Activated CD8-positive, alpha-beta memory T cell treated with anti-CD3 and anti-CD28 coated beads, Interleukin-2, amount 10 ng/mL, durations not matched to agents 7 days and 5 days (primary cell): ENCODE data around the gene TNFSF11. TPM values are rescaled to one million over a fixed set of nuclear protein-coding genes. Genes with fewer than 3 reads are reported as not detected.
"Not testable (repeated sequence)": the region's sequence is repeated elsewhere in the genome, so short reads cannot be mapped to it uniquely, and the experiment has no call there.

ENCODE experiments used
- ATAC-seq: fragments of 150-1000 bp; cut with Tn5 transposase; one replicate; pipeline ENCODE4 v1.10.0; 2021; ENCODE audit warnings: moderate library complexity
- CTCF ChIA-PET: fragments of 350-600 bp; sonication (Branson Sonifier 250); formaldehyde crosslinking; loops from one replicate; lab custom pipeline; 2021; ENCODE audit warnings: antibody characterized with exemption; lab: Charles Lee
- DNase-seq: peaks from one replicate; pipeline ENCODE4 v3.0.0-alpha.2; 2020
- H3K27ac Mint-ChIP-seq: one replicate; pipeline ENCODE4 v1.8.0; 2021; ENCODE audit warnings: mild to moderate bottlenecking, mixed read lengths
- H3K27me3 Mint-ChIP-seq: one replicate; pipeline ENCODE4 v1.8.0; 2021; ENCODE audit warnings: mixed read lengths
- H3K36me3 Mint-ChIP-seq: one replicate; pipeline ENCODE4 v1.8.0; 2021; ENCODE audit warnings: mild to moderate bottlenecking, mixed read lengths
- H3K4me1 Mint-ChIP-seq: one replicate; pipeline ENCODE4 v1.8.0; 2021; ENCODE audit warnings: mixed read lengths
- H3K4me3 Mint-ChIP-seq: one replicate; pipeline ENCODE4 v1.8.0; 2021; ENCODE audit warnings: mild to moderate bottlenecking, moderate library complexity, mixed read lengths
- H3K9me3 Mint-ChIP-seq: one replicate; pipeline ENCODE4 v1.8.0; 2022; ENCODE audit warnings: low read depth, mixed read lengths
- total RNA-seq, 2 experiments: library from RNA; stranded (reverse); gene quantifications; one replicate each; pipeline ENCODE4 v1.2.3, GENCODE V29; 2021

The TNFSF11 gene
- total RNA-seq, 2 experiments from 2014 or later: 0.76 to 2.4 TPM

DNA sequence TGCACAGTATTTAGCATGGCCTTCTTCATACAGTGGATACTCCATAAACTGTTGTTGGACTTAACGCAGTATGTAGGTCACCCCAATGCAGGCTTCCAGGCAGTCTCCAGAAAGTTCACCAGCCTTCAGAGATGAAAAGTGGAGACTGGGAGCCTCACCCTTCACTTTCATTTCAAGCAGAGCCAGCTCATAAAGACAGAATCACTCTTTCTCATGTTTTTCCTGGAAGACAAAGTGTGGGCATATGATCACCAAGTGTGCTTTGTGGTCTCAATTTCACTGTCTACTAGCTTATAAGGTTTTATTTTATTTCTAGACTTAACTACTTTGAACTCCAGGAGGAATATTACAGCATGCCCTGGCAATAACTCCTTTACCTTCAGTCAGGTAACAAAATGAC is 26.3 kb upstream of the TNFSF11 start:
- H3K4me3 Mint-ChIP-seq: no peak overlapping the region
- peaks cover 2% of the 10 kb centered on the region for H3K27me3 Mint-ChIP-seq
- H3K27ac Mint-ChIP-seq: peak overlapping the region; percentile 8
- no peaks in the 10 kb centered on the region for H3K9me3 Mint-ChIP-seq
- DNase-seq (no peak), ATAC-seq (peak; percentile 30)
- peaks cover 2% of the 10 kb centered on the region for H3K36me3 Mint-ChIP-seq
- CTCF ChIA-PET: no interaction called here
- peaks cover 21% of the 10 kb centered on the region for H3K4me1 Mint-ChIP-seq

DNA sequence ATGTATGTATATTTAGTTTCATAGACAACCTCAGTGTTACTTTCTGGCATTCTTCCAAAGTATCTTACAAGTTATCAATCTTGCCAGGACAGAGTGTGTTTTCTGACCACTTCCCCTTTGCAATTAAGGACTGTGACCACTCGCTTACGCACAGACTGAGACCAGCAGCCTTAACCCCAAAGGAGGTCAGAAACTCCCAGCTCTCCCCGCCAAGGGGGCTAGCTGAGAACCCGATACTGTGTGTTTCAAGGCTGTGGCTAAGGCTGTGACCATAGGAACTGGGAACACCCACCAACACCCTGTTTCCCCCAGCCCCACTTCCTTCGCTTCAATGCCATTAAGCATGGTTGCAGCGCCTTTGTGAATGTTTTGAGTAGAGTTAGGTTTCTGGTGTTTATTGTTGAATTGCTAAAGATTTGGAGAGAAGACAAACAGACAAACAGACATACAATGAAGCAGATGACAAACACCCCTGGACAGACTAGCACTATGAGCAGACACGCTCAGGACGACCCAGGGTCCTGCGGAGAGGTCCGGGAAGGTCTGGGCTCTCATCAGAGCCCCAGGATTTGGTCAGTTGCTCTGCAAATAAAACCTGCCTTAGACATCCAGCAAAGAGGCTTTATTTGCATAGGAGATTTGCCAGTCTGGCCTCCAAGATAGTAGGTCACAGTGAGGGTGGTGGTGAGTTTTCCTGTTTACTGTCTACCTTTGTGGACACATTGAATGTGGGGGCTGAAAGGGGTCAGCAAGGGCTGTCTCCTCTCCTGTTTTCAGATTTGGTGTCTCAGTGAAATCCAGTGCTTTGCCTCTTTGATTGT is 25.0 kb upstream of the TNFSF11 start:
- no peak for ATAC-seq
- CTCF ChIA-PET: no interaction called here
- peaks cover 2% of the 10 kb centered on the region for H3K27me3 Mint-ChIP-seq
- DNase-seq: no peak
- no peak overlapping the region for H3K4me3 Mint-ChIP-seq
- no peaks in the 10 kb centered on the region for H3K9me3 Mint-ChIP-seq
- peak overlapping the region; percentile 52 for H3K27ac Mint-ChIP-seq
- H3K36me3 Mint-ChIP-seq: peaks cover 2% of the 10 kb centered on the region
- H3K4me1 Mint-ChIP-seq: peaks cover 21% of the 10 kb centered on the region

DNA sequence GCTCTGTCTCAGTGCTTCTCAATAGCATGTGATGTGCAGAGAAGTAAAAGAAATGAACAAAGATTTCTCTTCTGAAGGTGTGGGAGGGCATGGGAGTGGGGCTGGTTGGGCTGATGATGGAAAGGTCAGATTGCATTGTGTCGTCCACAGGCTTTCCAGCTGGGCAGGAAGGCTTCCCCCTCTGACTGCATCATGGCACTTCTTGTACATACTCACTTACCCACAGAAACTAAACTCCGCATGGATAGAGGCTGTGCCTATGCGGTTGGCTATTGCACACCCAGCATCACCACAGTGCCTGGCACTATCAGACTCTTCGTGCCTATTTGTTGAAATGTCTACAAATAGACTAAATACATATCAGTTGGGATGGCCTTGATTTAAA is 24.4 kb upstream of the TNFSF11 start:
- Mint-ChIP-seq H3K27ac (no peak overlapping the region), H3K4me3 (no peak overlapping the region), H3K36me3 (peaks cover 2% of the 10 kb centered on the region), H3K4me1 (peaks cover 21% of the 10 kb centered on the region), H3K27me3 (peaks cover 4% of the 10 kb centered on the region), H3K9me3 (no peaks in the 10 kb centered on the region)
- CTCF ChIA-PET: no interaction called here
- ATAC-seq: no peak
- DNase-seq: no peak

DNA sequence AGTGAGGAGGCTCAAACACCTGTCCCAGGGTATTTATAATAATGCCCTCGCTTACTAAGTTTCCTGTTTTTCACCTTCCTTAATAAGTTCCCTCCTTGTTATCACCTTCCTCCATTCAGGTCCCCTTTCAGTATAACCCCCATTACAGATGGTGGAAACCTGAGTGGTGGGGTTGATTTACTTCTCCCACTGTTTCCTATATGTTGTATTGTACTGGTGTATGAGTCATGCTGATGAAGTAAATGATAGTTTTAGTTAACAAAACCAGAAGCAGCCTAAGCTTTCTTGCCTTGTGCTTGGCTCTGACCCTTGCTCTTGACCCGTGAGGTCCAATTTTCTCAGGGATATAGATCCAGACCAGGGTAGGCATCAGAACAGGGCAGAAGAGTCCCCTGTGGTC is 22.3 kb upstream of the TNFSF11 start:
- H3K27ac Mint-ChIP-seq: no peak overlapping the region
- H3K4me3 Mint-ChIP-seq: no peak overlapping the region
- H3K4me1 Mint-ChIP-seq: peaks cover 21% of the 10 kb centered on the region
- peaks cover 2% of the 10 kb centered on the region for H3K36me3 Mint-ChIP-seq
- H3K9me3 Mint-ChIP-seq: no peaks in the 10 kb centered on the region
- peaks cover 6% of the 10 kb centered on the region for H3K27me3 Mint-ChIP-seq
- DNase-seq (no peak), ATAC-seq (no peak)
- CTCF ChIA-PET: no interaction called here

DNA sequence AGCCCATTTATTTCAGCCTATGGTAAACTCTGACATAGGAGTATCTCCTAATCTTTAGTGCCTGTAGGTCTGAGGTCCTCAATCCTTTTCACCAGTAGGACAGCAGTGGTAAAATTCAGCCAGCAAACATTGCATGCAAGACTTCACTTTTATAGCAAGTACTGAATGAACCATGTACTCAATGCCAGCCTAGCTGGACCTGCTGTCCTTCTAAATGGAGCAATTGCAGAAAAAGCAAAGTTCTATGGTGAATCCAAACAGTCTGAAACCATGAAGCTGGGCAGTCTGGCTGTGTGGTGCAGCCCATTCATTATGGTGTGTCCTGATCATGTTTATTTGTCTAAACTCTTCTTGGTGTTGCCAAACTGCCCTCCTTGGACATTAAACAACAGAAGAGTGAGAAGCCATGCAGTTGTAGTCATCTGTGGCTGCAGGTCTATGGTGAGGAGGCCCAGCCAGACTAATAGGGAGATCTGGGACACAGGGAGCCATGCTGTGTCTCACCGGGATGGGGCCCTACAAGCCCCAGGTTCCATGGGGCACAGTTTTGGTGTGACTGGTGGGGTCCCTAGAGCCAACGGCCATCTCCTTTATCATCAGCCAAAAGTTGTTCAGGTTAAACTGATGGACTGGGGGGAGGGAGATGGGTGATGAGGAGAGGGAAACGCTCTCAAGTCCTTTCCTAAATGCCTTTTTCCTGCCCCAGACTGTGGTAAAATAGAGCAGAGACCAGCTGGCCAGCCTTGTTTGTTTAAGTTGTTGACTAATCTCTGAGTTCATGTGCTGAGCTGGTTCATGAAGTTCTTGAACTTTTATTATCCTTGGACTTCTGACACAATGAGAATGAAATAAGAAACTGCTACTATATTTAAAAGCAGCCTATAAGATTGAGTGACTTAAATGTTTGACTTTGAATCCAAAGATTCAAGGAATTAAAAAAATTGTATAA is 20.6 kb upstream of the TNFSF11 start:
- DNase-seq: no peak
- Mint-ChIP-seq H3K27me3 (peaks cover 6% of the 10 kb centered on the region), H3K4me1 (peaks cover 11% of the 10 kb centered on the region), H3K4me3 (no peak overlapping the region), H3K27ac (no peak overlapping the region), H3K36me3 (peaks cover 2% of the 10 kb centered on the region), H3K9me3 (no peaks in the 10 kb centered on the region)
- CTCF ChIA-PET: no interaction called here
- ATAC-seq: no peak

DNA sequence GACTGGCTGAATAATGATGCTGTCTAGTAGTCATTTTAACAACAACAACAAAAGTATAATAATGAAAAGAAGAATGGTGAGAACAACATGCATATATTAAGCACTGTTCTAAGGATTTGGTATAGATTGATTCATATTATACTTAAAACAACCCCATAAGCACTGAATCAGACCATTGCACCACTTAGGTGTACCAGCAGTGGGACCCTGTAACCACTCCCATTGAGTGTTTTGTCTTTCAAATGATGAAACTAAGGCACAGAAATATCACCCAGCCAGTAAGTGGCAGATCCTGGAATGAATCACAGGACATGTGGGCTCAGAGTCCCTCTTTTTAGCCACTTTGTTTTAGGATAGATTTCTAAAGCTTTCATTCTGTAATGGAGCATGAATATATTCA is 14.9 kb upstream of the TNFSF11 start:
- CTCF ChIA-PET: interaction anchor here (0.6 kb wide), 1 partner anchor 1736 kb away, joined by 3 read pairs; no protein-coding TSS in a partner anchor
- DNase-seq: no peak
- H3K36me3 Mint-ChIP-seq: peaks cover 6% of the 10 kb centered on the region
- no peak for ATAC-seq
- H3K27me3 Mint-ChIP-seq: peaks cover 4% of the 10 kb centered on the region
- no peak overlapping the region for H3K4me3 Mint-ChIP-seq
- peaks cover 8% of the 10 kb centered on the region for H3K4me1 Mint-ChIP-seq
- no peak overlapping the region for H3K27ac Mint-ChIP-seq
- no peaks in the 10 kb centered on the region for H3K9me3 Mint-ChIP-seq

DNA sequence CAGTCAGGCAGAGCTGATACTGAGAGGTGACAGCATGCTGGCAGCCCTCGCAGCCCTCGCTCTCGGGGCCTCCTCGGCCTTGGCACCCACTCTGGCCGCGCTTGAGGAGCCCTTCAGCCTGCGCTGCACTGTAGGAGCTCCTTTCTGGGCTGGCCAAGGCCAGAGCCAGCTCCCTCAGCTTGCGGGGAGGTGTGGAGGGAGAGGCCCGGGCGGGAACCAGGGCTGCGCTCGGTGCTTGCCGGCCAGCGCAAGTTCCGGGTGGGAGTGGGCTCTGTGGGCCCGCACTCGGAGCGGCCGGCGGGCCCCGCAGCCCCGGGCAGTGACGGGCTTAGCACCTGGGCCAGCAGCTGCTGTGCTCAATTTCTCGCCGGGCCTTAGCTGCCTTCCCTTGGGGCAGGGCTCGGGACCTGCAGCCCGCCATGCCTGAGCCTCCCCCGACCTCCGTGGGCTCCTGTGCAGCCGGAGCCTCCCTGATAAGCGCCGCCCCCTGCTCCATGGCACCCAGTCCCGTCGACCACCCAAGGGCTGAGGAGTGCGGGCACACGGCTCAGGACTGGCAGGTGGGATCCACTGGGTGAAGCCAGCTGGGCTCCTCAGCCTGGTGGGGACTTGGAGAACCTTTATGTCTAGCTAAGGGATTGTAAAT is 14.3 kb upstream of the TNFSF11 start:
- H3K27ac Mint-ChIP-seq, CTCF ChIA-PET: not testable (repeated sequence)

DNA sequence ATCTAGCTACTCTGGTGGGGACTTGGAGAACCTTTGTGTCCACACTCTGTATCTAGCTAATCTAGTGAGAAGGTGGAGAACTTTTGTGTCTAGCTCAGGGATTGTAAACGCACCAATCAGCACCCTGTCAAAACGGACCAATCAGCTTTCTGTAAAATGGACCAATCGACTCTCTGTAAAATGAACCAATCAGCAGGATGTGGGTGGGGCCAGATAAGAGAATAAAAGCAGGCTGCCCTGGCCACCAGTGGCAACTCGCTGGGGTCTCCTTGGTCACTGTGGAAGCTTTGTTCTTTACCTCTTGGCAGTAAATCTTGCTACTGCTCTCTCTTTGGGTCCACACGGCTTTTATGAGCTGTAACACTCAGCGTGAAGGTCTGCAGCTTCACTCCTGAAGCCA is 13.6 kb upstream of the TNFSF11 start:
- H3K4me3 Mint-ChIP-seq, H3K9me3 Mint-ChIP-seq, CTCF ChIA-PET, H3K4me1 Mint-ChIP-seq, DNase-seq, H3K27me3 Mint-ChIP-seq, H3K27ac Mint-ChIP-seq, ATAC-seq: not testable (repeated sequence)
- H3K36me3 Mint-ChIP-seq: peaks cover 12% of the 10 kb centered on the region

More for the DNA sequence above, 14.3 kb upstream of the TNFSF11 start:
- H3K9me3 Mint-ChIP-seq, H3K4me1 Mint-ChIP-seq, DNase-seq, ATAC-seq, H3K36me3 Mint-ChIP-seq, H3K27me3 Mint-ChIP-seq, H3K4me3 Mint-ChIP-seq: not testable (repeated sequence)

DNA sequence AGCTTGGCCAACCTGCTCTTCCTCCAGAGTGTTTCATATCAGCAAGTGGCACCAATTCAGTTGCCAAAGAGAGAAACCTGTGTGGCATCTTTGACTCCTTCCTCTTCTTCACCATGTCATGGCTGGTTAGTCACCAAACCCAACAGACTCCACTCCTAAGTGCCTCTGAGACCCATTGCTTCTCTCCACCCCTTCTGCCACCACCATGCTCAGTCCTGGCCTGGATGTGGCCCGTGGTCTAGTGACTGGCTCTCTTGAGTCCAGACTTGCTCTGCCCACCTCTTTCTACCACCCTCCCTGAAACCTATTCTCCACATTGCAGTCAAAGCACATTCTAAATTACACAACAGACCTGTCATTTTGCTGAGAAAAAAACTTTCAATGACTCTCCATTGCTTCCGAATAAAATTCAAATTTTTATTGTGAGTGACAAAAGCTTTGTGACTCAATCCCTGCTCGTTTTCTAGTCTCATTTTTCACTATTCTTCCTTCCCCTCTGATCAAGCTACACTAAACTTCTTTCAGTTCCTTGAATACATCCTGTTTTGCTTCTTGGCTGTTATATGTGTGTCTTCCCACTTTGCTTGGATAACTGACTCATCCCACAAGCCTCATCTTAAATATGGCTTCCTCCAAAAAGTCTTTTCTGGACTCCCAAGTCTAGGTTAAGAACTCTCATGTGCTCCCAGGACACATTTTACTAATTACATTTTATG is 12.0 kb upstream of the TNFSF11 start:
- H3K27me3 Mint-ChIP-seq: no peaks in the 10 kb centered on the region
- peaks cover 13% of the 10 kb centered on the region for H3K36me3 Mint-ChIP-seq
- H3K4me3 Mint-ChIP-seq: no peak overlapping the region
- H3K9me3 Mint-ChIP-seq: peaks cover 5% of the 10 kb centered on the region
- H3K27ac Mint-ChIP-seq: no peak overlapping the region
- CTCF ChIA-PET: no interaction called here
- ATAC-seq (no peak), DNase-seq (no peak)
- H3K4me1 Mint-ChIP-seq: peaks cover 8% of the 10 kb centered on the region

DNA sequence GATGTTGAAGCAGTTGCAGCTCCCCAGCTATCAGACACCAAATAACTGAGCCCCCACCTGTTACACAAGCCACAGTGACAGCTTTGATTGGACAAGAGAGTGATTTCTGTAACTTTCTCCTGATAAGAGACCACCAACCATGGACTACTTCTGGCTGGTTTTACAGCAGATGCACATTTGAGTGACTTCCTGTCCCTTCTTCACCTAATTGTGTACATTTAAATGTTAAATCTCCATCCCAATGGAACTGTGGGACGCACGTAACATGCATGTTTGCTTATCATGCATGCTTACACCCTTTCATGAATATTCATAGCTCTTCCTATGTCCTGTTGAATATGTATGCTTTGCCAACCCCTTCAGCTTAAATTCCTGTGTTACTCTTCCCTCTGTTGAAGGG is 6.0 kb upstream of the TNFSF11 start:
- DNase-seq (no peak), ATAC-seq (no peak)
- H3K4me1 Mint-ChIP-seq: peaks cover 2% of the 10 kb centered on the region
- H3K27ac Mint-ChIP-seq: no peak overlapping the region
- H3K4me3 Mint-ChIP-seq: no peak overlapping the region
- peaks cover 12% of the 10 kb centered on the region for H3K9me3 Mint-ChIP-seq
- H3K36me3 Mint-ChIP-seq: peaks cover 11% of the 10 kb centered on the region
- CTCF ChIA-PET: no interaction called here
- peaks cover 21% of the 10 kb centered on the region for H3K27me3 Mint-ChIP-seq

DNA sequence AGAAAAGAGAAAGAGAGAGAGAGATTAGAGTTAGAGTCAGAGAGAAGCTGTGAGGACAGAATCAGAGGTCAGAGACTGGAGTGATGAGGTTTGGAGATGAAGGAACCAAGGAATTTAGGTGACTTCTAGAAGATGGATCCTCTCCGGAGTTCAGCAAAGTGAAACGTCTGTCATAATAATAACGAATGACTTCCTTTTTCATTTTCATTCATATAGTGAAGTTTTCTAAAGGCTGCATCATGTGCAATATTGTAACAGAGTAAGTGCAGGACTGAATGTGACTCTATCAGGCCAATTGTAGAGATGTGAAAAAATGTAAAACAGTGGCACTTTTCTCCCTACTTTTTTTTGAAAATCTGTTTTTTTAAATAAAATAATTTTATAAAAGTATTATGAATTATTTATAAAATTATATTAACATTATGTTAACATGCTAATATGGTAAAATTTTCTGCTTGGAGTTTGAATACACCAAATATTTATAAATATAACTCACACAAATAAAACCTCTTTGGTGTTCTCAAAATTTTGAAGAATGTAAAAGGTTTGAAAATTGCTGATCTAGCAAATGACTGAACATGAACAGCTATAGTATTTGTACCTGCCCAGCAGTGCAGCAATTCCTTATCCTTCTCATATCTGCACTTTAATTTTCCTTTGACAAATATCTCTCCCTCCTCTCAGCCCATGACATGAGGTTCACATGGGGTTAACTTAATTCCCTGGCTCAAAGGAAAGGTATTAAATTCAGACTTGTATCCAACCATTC is 4.2 kb upstream of the TNFSF11 start:
- DNase-seq: no peak
- peaks cover 4% of the 10 kb centered on the region for H3K4me1 Mint-ChIP-seq
- peaks cover 8% of the 10 kb centered on the region for H3K36me3 Mint-ChIP-seq
- H3K4me3 Mint-ChIP-seq: no peak overlapping the region
- CTCF ChIA-PET: interaction anchor here (0.7 kb wide), 1 partner anchor 107 kb away, joined by 3 read pairs; no protein-coding TSS in a partner anchor
- no peak overlapping the region for H3K27ac Mint-ChIP-seq
- no peak for ATAC-seq
- peaks cover 9% of the 10 kb centered on the region for H3K9me3 Mint-ChIP-seq
- peaks cover 33% of the 10 kb centered on the region for H3K27me3 Mint-ChIP-seq

DNA sequence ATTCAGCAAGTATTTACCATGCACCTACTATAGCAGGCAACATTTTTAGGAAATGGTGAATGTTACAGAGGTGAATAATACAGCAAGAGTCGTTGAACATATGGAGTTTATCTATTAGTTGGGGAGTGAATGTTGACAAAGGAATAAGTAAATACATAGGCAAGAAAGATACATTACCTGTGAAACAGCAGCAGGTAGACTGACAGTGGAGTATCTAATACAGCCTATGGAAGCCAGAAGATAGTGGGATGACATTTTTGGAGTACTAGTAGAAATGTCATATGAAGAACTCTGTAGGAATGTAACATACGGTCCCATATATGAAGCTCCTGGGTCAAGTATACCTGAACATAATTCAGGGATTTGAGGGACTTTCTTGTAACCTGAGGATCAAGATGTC is 2.1 kb upstream of the TNFSF11 start:
- H3K4me1 Mint-ChIP-seq: peaks cover 18% of the 10 kb centered on the region
- DNase-seq (no peak), ATAC-seq (no peak)
- no peak overlapping the region for H3K27ac Mint-ChIP-seq
- H3K4me3 Mint-ChIP-seq: no peak overlapping the region
- CTCF ChIA-PET: no interaction called here
- peaks cover 5% of the 10 kb centered on the region for H3K36me3 Mint-ChIP-seq
- peaks cover 7% of the 10 kb centered on the region for H3K9me3 Mint-ChIP-seq
- peaks cover 52% of the 10 kb centered on the region for H3K27me3 Mint-ChIP-seq
